ENCODE results near the gene INHBB.

Gene INHBB

GRCh38 chr2:120358734-120359465, 13.0 kb downstream of the INHBB start:
- DNase-seq (ENCODE audit: low spot score): no peak

GRCh38 chr2:120360307-120360855, 14.4 kb downstream of the INHBB start:
- DNase-seq (ENCODE audit: low spot score): peak; percentile 22

- no peak for DNase-seq (ENCODE audit: low spot score)
Measured at GRCh38 chr2:120362926-120363325, 17.0 kb downstream of the INHBB start.

GRCh38 chr2:120365236-120365793, 19.4 kb downstream of the INHBB start:
- no peak for DNase-seq (ENCODE audit: low spot score)

- DNase-seq (ENCODE audit: low spot score): no peak
Measured at GRCh38 chr2:120366698-120367097, 20.8 kb downstream of the INHBB start.

GRCh38 chr2:120367221-120367620, 21.3 kb downstream of the INHBB start:
- no peak for DNase-seq (ENCODE audit: low spot score)

- peak; percentile 29 for DNase-seq (ENCODE audit: low spot score)
Measured at GRCh38 chr2:120367649-120368048, 21.7 kb downstream of the INHBB start.

GRCh38 chr2:120368086-120368485, 22.1 kb downstream of the INHBB start:
- DNase-seq (ENCODE audit: low spot score): no peak

- no peak for DNase-seq (ENCODE audit: low spot score)
Measured at GRCh38 chr2:120369250-120369649, 23.3 kb downstream of the INHBB start.

- no peak for DNase-seq (ENCODE audit: low spot score)
Measured at GRCh38 chr2:120371969-120372625, 26.2 kb downstream of the INHBB start.

- no peak for DNase-seq (ENCODE audit: low spot score)
Measured at GRCh38 chr2:120372816-120373215, 26.9 kb downstream of the INHBB start.

- no peak for DNase-seq (ENCODE audit: low spot score)
Measured at GRCh38 chr2:120373424-120373823, 27.5 kb downstream of the INHBB start.

- DNase-seq (ENCODE audit: low spot score): no peak
Measured at GRCh38 chr2:120374821-120375220, 28.9 kb downstream of the INHBB start.

GRCh38 chr2:120375251-120376020, 29.5 kb downstream of the INHBB start:
- DNase-seq (ENCODE audit: low spot score): no peak

- DNase-seq (ENCODE audit: low spot score): no peak
Measured at GRCh38 chr2:120376101-120376500, 30.2 kb downstream of the INHBB start.

- no peak for DNase-seq (ENCODE audit: low spot score)
Measured at GRCh38 chr2:120376679-120377640, 31.0 kb downstream of the INHBB start.

GRCh38 chr2:120378605-120379004, 32.7 kb downstream of the INHBB start:
- DNase-seq (ENCODE audit: low spot score): no peak

- no peak for DNase-seq (ENCODE audit: low spot score)
Measured at GRCh38 chr2:120379916-120380893, 34.3 kb downstream of the INHBB start.

- no peak for DNase-seq (ENCODE audit: low spot score)
Measured at GRCh38 chr2:120381192-120381591, 35.3 kb downstream of the INHBB start.

GRCh38 chr2:120381661-120382060, 35.7 kb downstream of the INHBB start:
- DNase-seq (ENCODE audit: low spot score): no peak
